GM12878 (cell line): ENCODE measurements around the gene PLRG1. TPM values are rescaled to one million over a fixed set of nuclear protein-coding genes. Genes with fewer than 3 reads are reported as not detected.

Experiments
- ATAC-seq: fragments of 200-7000 bp; cut with Tn5 transposase; 3 replicates; pipeline ENCODE4 v1.9.1; 2020; ENCODE audit warnings: mild to moderate bottlenecking, moderate library complexity
- BruUV-seq: library from RNA; stranded (reverse); fragments of 400-500 nt; replicated peaks from 2 replicates; lab custom pipeline; 2021; lab: Mats Ljungman, UMichigan
- CTCF ChIA-PET: fragments of 300-600 bp; sonication (Branson Sonifier 250); formaldehyde crosslinking; extraction: SDS; loops from one replicate; lab custom pipeline; 2021; ENCODE audit warnings: inconsistent platforms; lab: Yijun Ruan, JAX
- POLR2A ChIA-PET: fragments of 350-600 bp; formaldehyde crosslinking; extraction: SDS; loops from one replicate; lab custom pipeline; 2021; ENCODE audit warnings: inconsistent platforms; lab: Charles Lee
- RAD21 ChIA-PET: fragments of 300-600 bp; sonication (Branson Sonifier 250); formaldehyde crosslinking; loops from one replicate; lab custom pipeline; 2023; ENCODE audit warnings: antibody characterized with exemption; ENCODE audit not compliant: unreplicated experiment; lab: Charles Lee
- SMC1A ChIA-PET: fragments of 300-600 bp; sonication (Branson Sonifier 250); formaldehyde crosslinking; loops from one replicate; lab custom pipeline; 2023; ENCODE audit not compliant: unreplicated experiment, uncharacterized antibody; lab: Charles Lee
- DNase-seq: peaks from one replicate; pipeline ENCODE4 v3.0.0-alpha.2; 2011; ENCODE audit warnings: low read depth, low spot score
- FAIRE-seq: peaks from 3 replicates; lab custom pipeline; 2011; peaks lifted over from hg19 to GRCh38; lab: Jason Lieb, UNC
- H2AFZ ChIP-seq: 2 replicates; pipeline ENCODE4 v1.6.0; 2011; ENCODE audit warnings: low read depth, low read length, control low read depth; ENCODE audit not compliant: control insufficient read depth
- H3K27ac ChIP-seq: 2 replicates; pipeline ENCODE4 v1.5.1; 2011; ENCODE audit warnings: control low read depth; ENCODE audit not compliant: control insufficient read depth, insufficient read depth
- H3K27me3 ChIP-seq, 2 experiments: replicated peaks in 1 of 2; 2 replicates each; pipeline versions ENCODE4 v1.6.0 to v1.6.1; 2011; ENCODE audit warnings: low read length in 1 of 2; ENCODE audit not compliant: control insufficient read depth in 2 of 2, insufficient read depth in 2 of 2
- H3K36me3 ChIP-seq, 2 experiments: 2 replicates each; pipeline ENCODE4 v1.5.1; 2011; ENCODE audit warnings: low read length in 1 of 2; ENCODE audit not compliant: control insufficient read depth in 2 of 2, insufficient read depth in 2 of 2
- H3K4me1 ChIP-seq: 2 replicates; pipeline ENCODE4 v1.6.1; 2011; ENCODE audit warnings: mild to moderate bottlenecking, low read length, moderate library complexity, mixed read lengths; ENCODE audit not compliant: control insufficient read depth, insufficient read depth
- H3K4me2 ChIP-seq: 2 replicates; pipeline ENCODE4 v1.6.0; 2011; ENCODE audit warnings: control low read depth; ENCODE audit not compliant: control insufficient read depth, insufficient read depth
- H3K4me3 ChIP-seq: fragments of 200-600 bp; sonication (generic); 2 replicates; pipeline ENCODE4 v1.5.1; 2016
- H3K79me2 ChIP-seq: 2 replicates; pipeline ENCODE4 v1.6.0; 2011; ENCODE audit warnings: low read length; ENCODE audit not compliant: control insufficient read depth, insufficient read depth
- H3K9ac ChIP-seq: 2 replicates; pipeline ENCODE4 v1.8.0; 2011; ENCODE audit warnings: low read length, control low read depth, mixed read lengths; ENCODE audit not compliant: control insufficient read depth, insufficient read depth
- H3K9me3 ChIP-seq: replicated peaks from 3 replicates; pipeline ENCODE4 v1.5.1; 2011; ENCODE audit warnings: mild to moderate bottlenecking, low read length; ENCODE audit not compliant: control insufficient read depth, insufficient read depth
- H4K20me1 ChIP-seq: 2 replicates; pipeline ENCODE4 v1.6.0; 2011; ENCODE audit not compliant: control insufficient read depth, insufficient read depth
- BCL11A ChIP-seq: IDR thresholded peaks from 2 replicates; pipeline ENCODE4 v1.6.1; 2011; ENCODE audit warnings: low read depth, low read length
- HDGF ChIP-seq: fragments of 450-650 bp; IDR thresholded peaks from 2 replicates; pipeline ENCODE4 v1.6.1; 2016; ENCODE audit warnings: antibody characterized with exemption
- MEF2B ChIP-seq: fragments of 450-650 bp; IDR thresholded peaks from 2 replicates; pipeline ENCODE4 v1.6.1; 2018; ENCODE audit warnings: mild to moderate bottlenecking, moderate library complexity; ENCODE audit not compliant: partially characterized antibody, poor library complexity, severe bottlenecking
- MTA2 ChIP-seq: fragments of 450-650 bp; IDR thresholded peaks from 2 replicates; pipeline ENCODE4 v1.6.1; 2016; ENCODE audit warnings: low read depth, mild to moderate bottlenecking, moderate library complexity
- MYB ChIP-seq: fragments of 150-350 bp; IDR thresholded peaks from 2 replicates; pipeline ENCODE4 v1.6.1; 2014; ENCODE audit warnings: mild to moderate bottlenecking, low read depth, low read length, borderline replicate concordance
- POLR2AphosphoS5 ChIP-seq: IDR thresholded peaks from 2 replicates; pipeline ENCODE4 v1.6.1; 2011; ENCODE audit warnings: mild to moderate bottlenecking, low read length, inconsistent platforms
- RELA ChIP-seq: fragments of 450-650 bp; IDR thresholded peaks from 2 replicates; pipeline ENCODE4 v1.8.0; 2014; ENCODE audit warnings: borderline replicate concordance; ENCODE audit not compliant: partially characterized antibody
- TARDBP ChIP-seq: IDR thresholded peaks from 2 replicates; pipeline ENCODE4 v1.6.1; 2016; ENCODE audit warnings: borderline replicate concordance
- TBL1XR1 ChIP-seq: IDR thresholded peaks from 2 replicates; pipeline ENCODE4 v1.6.1; 2012; ENCODE audit warnings: low read depth, low read length, improper control_type of control experiment
- TCF3 ChIP-seq: IDR thresholded peaks from 2 replicates; pipeline ENCODE4 v1.6.1; 2012; ENCODE audit warnings: low read depth, mild to moderate bottlenecking, low read length, borderline replicate concordance; ENCODE audit not compliant: insufficient read depth
- WRNIP1 ChIP-seq: IDR thresholded peaks from 2 replicates; pipeline ENCODE4 v1.6.1; 2011; ENCODE audit warnings: low read depth, low read length, improper control_type of control experiment, borderline replicate concordance
- ZBED1 ChIP-seq: IDR thresholded peaks from 2 replicates; pipeline ENCODE4 v1.6.1; 2016; ENCODE audit warnings: borderline replicate concordance
- ZNF217 ChIP-seq: fragments of 450-650 bp; IDR thresholded peaks from 2 replicates; pipeline ENCODE4 v1.6.1; 2017; ENCODE audit warnings: antibody characterized with exemption, mild to moderate bottlenecking
- ZZZ3 ChIP-seq: IDR thresholded peaks from 2 replicates; pipeline ENCODE4 v1.6.1; 2011; ENCODE audit warnings: low read depth; ENCODE audit not compliant: control insufficient read depth, insufficient read length
- WGBS: methylation state at CpG from one replicate; pipeline ENCODE4 v1.1.6; 2016; ENCODE audit warnings: low lambda C conversion rate; ENCODE audit not compliant: insufficient replicate concordance, insufficient coverage; ENCODE audit errors: missing lambda C conversion rate; 5-methylcytosine and 5-hydroxymethylcytosine counted together
- in situ Hi-C: fragments of 300-500 bp; cut with MboI; formaldehyde crosslinking; loops from 9 replicates; pipeline ENCODE4 v1.14.3; 2018; ENCODE audit warnings: mixed read lengths
- intact Hi-C: fragments of 100-400 bp; cut with micrococcal nuclease; formaldehyde crosslinking; loops from one replicate; pipeline ENCODE4 v1.14.2; 2022; ENCODE audit not compliant: unreplicated experiment
- polyA plus RNA-seq, 11 experiments: library from polyadenylated mRNA; depleted of rRNA in 4 of 11; unstranded in 6 of 11; stranded (reverse) in 5 of 11; fragments of >200 nt; fragmentation: Nextera tagmentation in 4 of 11; fragmentation: Illumina TruSeq in 1 of 11; extraction: Ambion mirVana in 4 of 11; extraction: Trizol in 1 of 11; gene quantifications; 1 replicate in 1 of 11; 2 replicates in 10 of 11; pipeline versions ENCODE4 v1.2.1 to v1.2.3, GENCODE V29; 2011 to 2016; ENCODE audit warnings: inconsistent platforms in 2 of 11, missing spikeins in 2 of 11, low read depth in 1 of 11
- total RNA-seq, 4 experiments: library from RNA; depleted of rRNA in 3 of 4; stranded (reverse); fragments of >200 nt in 3 of 4; fragmentation: Illumina TruSeq in 1 of 4; extraction: Trizol in 1 of 4; gene quantifications; 2 replicates each; pipeline versions ENCODE4 v1.2.1 to v1.2.3, GENCODE V29; 2013 to 2021
- TF ChIP-seq, protein P1 (sequence below): fragments of 450-650 bp; IDR thresholded peaks from 2 replicates; pipeline ENCODE4 v1.6.1; 2014; ENCODE audit warnings: mild to moderate bottlenecking
- TF ChIP-seq, protein P2 (sequence below): IDR thresholded peaks from 2 replicates; pipeline ENCODE4 v1.6.1; 2012; ENCODE audit warnings: low read depth, low read length, improper control_type of control experiment
- TF ChIP-seq, protein P3 (sequence below): fragments of 450-650 bp; IDR thresholded peaks from 2 replicates; pipeline ENCODE4 v1.6.1; 2017; ENCODE audit warnings: borderline replicate concordance
- TF ChIP-seq, protein P4 (sequence below): fragments of 450-650 bp; IDR thresholded peaks from 2 replicates; pipeline ENCODE4 v1.6.1; 2017; ENCODE audit warnings: mild to moderate bottlenecking, moderate library complexity

Gene PLRG1
- total and polyA plus RNA-seq, 10 of the 15 experiments (the other 5 are each of a cell fraction or from before 2014, with no cell fraction given), result 54.7 to 182 (median 111) TPM

DNA sequence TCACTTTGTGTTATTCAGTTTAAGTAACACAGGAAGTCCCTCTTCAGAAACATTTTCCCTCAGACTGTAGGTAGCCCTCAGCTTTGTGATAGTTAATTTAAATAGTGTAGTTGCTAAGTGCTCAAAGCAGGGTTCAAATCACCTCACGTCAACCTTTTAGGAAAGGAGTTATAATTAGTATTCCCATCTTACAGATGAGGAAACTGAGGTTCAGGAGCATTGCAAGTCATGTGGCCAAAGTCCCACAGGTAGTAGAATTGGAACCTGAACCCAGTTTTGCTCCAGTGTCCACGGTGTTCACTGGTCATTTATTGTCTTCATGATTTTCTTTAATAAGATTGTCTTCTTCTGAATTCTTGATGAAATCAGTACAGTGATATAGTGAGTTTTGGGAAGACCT, 54.3 kb downstream of the PLRG1 start:
- H3K9me3 ChIP-seq, result no peaks in the 10 kb centered on the region
- FAIRE-seq (no peak), ATAC-seq (no peak), DNase-seq (no peak)
- in situ Hi-C loops, result no loop called here
- POLR2A ChIA-PET, result interaction anchor here (0.6 kb wide), 2 partner anchors 9 to 54 kb away, joined by 3 to 7 read pairs; partner anchors contain the start of gene PLRG1
- BruUV-seq, result no TSS peak
- intact Hi-C loops, result no loop called here
- H4K20me1 ChIP-seq, result no peaks in the 10 kb centered on the region
- RAD21 ChIA-PET, result interaction anchor here (0.6 to 1.5 kb wide), 3 partner anchors 8 to 63 kb away, joined by 3 to 5 read pairs (median 3); no protein-coding TSS in a partner anchor
- CTCF ChIA-PET, result interaction anchor here (0.7 kb wide), 2 partner anchors 8 to 153 kb away, joined by 3 to 4 read pairs; no protein-coding TSS in a partner anchor
- H3K4me2 ChIP-seq, result no peak overlapping the region
- no peaks in the 10 kb centered on the region for H3K79me2 ChIP-seq
- H2AFZ ChIP-seq, result no peak overlapping the region
- WGBS, result 24% methylated on average over 2 of the region's 2 CpGs
- H3K4me1 ChIP-seq, result no peaks in the 10 kb centered on the region
- H3K4me3 ChIP-seq, result no peak overlapping the region
- H3K9ac ChIP-seq, result no peak overlapping the region
- SMC1A ChIA-PET, result interaction anchor here (0.6 to 1.6 kb wide), 5 partner anchors 11 to 179 kb away, joined by 3 to 5 read pairs (median 3); no protein-coding TSS in a partner anchor
- no peaks in the 10 kb centered on the region for H3K36me3 ChIP-seq
- H3K27me3 ChIP-seq, result peaks cover 3 to 5% of the 10 kb centered on the region in 2 experiments; a peak in 3 of 4 replicates
- H3K27ac ChIP-seq, result no peak overlapping the region
- TF ChIP-seq, protein P1, sequence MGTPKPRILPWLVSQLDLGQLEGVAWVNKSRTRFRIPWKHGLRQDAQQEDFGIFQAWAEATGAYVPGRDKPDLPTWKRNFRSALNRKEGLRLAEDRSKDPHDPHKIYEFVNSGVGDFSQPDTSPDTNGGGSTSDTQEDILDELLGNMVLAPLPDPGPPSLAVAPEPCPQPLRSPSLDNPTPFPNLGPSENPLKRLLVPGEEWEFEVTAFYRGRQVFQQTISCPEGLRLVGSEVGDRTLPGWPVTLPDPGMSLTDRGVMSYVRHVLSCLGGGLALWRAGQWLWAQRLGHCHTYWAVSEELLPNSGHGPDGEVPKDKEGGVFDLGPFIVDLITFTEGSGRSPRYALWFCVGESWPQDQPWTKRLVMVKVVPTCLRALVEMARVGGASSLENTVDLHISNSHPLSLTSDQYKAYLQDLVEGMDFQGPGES, result no peak
- TF ChIP-seq ZZZ3, result no peak
- no peak for TF ChIP-seq ZBED1
- no peak for TF ChIP-seq TARDBP
- TF ChIP-seq MYB, result no peak
- TF ChIP-seq TCF3, result no peak
- no peak for TF ChIP-seq MEF2B
- TF ChIP-seq, protein P2, sequence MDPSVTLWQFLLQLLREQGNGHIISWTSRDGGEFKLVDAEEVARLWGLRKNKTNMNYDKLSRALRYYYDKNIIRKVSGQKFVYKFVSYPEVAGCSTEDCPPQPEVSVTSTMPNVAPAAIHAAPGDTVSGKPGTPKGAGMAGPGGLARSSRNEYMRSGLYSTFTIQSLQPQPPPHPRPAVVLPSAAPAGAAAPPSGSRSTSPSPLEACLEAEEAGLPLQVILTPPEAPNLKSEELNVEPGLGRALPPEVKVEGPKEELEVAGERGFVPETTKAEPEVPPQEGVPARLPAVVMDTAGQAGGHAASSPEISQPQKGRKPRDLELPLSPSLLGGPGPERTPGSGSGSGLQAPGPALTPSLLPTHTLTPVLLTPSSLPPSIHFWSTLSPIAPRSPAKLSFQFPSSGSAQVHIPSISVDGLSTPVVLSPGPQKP, result no peak
- no peak for TF ChIP-seq HDGF
- TF ChIP-seq MTA2, result no peak
- TF ChIP-seq, protein P3, sequence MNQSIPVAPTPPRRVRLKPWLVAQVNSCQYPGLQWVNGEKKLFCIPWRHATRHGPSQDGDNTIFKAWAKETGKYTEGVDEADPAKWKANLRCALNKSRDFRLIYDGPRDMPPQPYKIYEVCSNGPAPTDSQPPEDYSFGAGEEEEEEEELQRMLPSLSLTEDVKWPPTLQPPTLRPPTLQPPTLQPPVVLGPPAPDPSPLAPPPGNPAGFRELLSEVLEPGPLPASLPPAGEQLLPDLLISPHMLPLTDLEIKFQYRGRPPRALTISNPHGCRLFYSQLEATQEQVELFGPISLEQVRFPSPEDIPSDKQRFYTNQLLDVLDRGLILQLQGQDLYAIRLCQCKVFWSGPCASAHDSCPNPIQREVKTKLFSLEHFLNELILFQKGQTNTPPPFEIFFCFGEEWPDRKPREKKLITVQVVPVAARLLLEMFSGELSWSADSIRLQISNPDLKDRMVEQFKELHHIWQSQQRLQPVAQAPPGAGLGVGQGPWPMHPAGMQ, result no peak
- TF ChIP-seq, protein P4, sequence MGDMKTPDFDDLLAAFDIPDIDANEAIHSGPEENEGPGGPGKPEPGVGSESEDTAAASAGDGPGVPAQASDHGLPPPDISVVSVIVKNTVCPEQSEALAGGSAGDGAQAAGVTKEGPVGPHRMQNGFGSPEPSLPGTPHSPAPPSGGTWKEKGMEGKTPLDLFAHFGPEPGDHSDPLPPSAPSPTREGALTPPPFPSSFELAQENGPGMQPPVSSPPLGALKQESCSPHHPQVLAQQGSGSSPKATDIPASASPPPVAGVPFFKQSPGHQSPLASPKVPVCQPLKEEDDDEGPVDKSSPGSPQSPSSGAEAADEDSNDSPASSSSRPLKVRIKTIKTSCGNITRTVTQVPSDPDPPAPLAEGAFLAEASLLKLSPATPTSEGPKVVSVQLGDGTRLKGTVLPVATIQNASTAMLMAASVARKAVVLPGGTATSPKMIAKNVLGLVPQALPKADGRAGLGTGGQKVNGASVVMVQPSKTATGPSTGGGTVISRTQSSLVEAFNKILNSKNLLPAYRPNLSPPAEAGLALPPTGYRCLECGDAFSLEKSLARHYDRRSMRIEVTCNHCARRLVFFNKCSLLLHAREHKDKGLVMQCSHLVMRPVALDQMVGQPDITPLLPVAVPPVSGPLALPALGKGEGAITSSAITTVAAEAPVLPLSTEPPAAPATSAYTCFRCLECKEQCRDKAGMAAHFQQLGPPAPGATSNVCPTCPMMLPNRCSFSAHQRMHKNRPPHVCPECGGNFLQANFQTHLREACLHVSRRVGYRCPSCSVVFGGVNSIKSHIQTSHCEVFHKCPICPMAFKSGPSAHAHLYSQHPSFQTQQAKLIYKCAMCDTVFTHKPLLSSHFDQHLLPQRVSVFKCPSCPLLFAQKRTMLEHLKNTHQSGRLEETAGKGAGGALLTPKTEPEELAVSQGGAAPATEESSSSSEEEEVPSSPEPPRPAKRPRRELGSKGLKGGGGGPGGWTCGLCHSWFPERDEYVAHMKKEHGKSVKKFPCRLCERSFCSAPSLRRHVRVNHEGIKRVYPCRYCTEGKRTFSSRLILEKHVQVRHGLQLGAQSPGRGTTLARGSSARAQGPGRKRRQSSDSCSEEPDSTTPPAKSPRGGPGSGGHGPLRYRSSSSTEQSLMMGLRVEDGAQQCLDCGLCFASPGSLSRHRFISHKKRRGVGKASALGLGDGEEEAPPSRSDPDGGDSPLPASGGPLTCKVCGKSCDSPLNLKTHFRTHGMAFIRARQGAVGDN, result no peak
- no peak for TF ChIP-seq WRNIP1
- TF ChIP-seq RELA, result no peak
- TF ChIP-seq BCL11A, result no peak
- TF ChIP-seq ZNF217, result no peak
- no peak for TF ChIP-seq TBL1XR1
- TF ChIP-seq POLR2AphosphoS5, result no peak
